K562 (cell line): ENCODE measurements around the gene PDK1. TPM values are rescaled to one million over a fixed set of nuclear protein-coding genes. Genes with fewer than 3 reads are reported as not detected.

Experiments
- JUNB ChIP-seq: fragments of 450-650 bp; formaldehyde crosslinking; conservative IDR thresholded peaks from 2 replicates; pipeline ENCODE4 v1.4.0; 2020; ENCODE audit warnings: mild to moderate bottlenecking
- KLF16 ChIP-seq: IDR thresholded peaks from 2 replicates; pipeline ENCODE4 v1.6.1; 2016; ENCODE audit warnings: antibody characterized with exemption
- MCM5 ChIP-seq: fragments of 450-650 bp; IDR thresholded peaks from 2 replicates; pipeline ENCODE4 v1.6.1; 2016; ENCODE audit warnings: low read depth
- MXI1 ChIP-seq: IDR thresholded peaks from 2 replicates; pipeline ENCODE4 v1.6.1; 2011; ENCODE audit warnings: low read depth, mild to moderate bottlenecking, improper control_type of control experiment, low read length
- PPARD ChIP-seq: fragments of 250-450 bp; sonication (Bioruptor Pico); IDR thresholded peaks from 2 replicates; pipeline ENCODE4 v1.8.0; 2022; ENCODE audit warnings: inconsistent platforms, mild to moderate bottlenecking, moderate library complexity
- RCOR1 ChIP-seq, 2 experiments: IDR thresholded peaks; 2 replicates each; pipeline ENCODE4 v1.6.1; 2012; ENCODE audit warnings: low read depth in 2 of 2, low read length in 2 of 2, borderline replicate concordance in 1 of 2, improper control_type of control experiment in 1 of 2
- RUNX1 ChIP-seq: sonication (generic); IDR thresholded peaks from 2 replicates; pipeline ENCODE4 v1.6.1; 2016; ENCODE audit warnings: antibody characterized with exemption, low read depth
- SIRT6 ChIP-seq: IDR thresholded peaks from one replicate; pipeline ENCODE4 v1.6.1; 2012; ENCODE audit warnings: low read depth, mild to moderate bottlenecking, control low read depth, inconsistent platforms, low read length, moderate library complexity
- SMARCE1 ChIP-seq: fragments of 450-650 bp; IDR thresholded peaks from 2 replicates; pipeline ENCODE4 v1.7.1; 2016; ENCODE audit warnings: mild to moderate bottlenecking
- STAG1 ChIP-seq: sonication (generic); formaldehyde crosslinking; IDR thresholded peaks from 2 replicates; pipeline ENCODE4 v1.5.0; 2020; ENCODE audit warnings: missing genetic modification reagents, borderline replicate concordance
- ZNF644 ChIP-seq: fragments of 200-800 bp; sonication (Bioruptor generic); IDR thresholded peaks from 2 replicates; pipeline ENCODE4 v1.6.1; 2016; ENCODE audit warnings: low read depth, missing genetic modification characterization, missing compliant biosample characterization
- ZNF76 ChIP-seq: fragments of 250-450 bp; sonication (Bioruptor Pico); IDR thresholded peaks from 2 replicates; pipeline ENCODE4 v1.4.0; 2020; ENCODE audit warnings: mild to moderate bottlenecking, moderate library complexity, borderline replicate concordance
- polyA plus RNA-seq, 8 experiments: library from polyadenylated mRNA; depleted of rRNA in 4 of 8; stranded (reverse) in 5 of 8; unstranded in 3 of 8; fragments of >200 nt; fragmentation: Nextera tagmentation in 2 of 8; fragmentation: Illumina TruSeq in 1 of 8; extraction: Ambion mirVana in 2 of 8; extraction: Trizol in 1 of 8; gene quantifications; 2 replicates each; pipeline versions ENCODE4 v1.2.1 to v1.2.3, GENCODE V29; 2011 to 2014; ENCODE audit warnings: inconsistent platforms in 1 of 8, missing spikeins in 1 of 8
- total RNA-seq, 7 experiments: library from RNA; depleted of rRNA in 6 of 7; stranded (reverse); fragments of >200 nt in 6 of 7; fragmentation: Illumina TruSeq in 2 of 7; extraction: Trizol in 2 of 7; gene quantifications; 2 replicates each; pipeline versions ENCODE4 v1.2.1 to v1.2.3, GENCODE V29; 2011 to 2021; ENCODE audit warnings: low replicate concordance in 1 of 7
- TF ChIP-seq, protein P1 (sequence below): fragments of 450-650 bp; formaldehyde crosslinking; IDR thresholded peaks from 2 replicates; pipeline ENCODE4 v1.4.0; 2020; ENCODE audit warnings: mild to moderate bottlenecking, moderate library complexity
- TF ChIP-seq, protein P2 (sequence below): IDR thresholded peaks from 2 replicates; pipeline ENCODE4 v1.6.1; 2011; ENCODE audit not compliant: insufficient read length; ENCODE audit errors: extremely low read depth
- TF ChIP-seq, protein P3 (sequence below): fragments of 250-450 bp; sonication (Bioruptor Pico); IDR thresholded peaks from 2 replicates; pipeline ENCODE4 v1.4.0; 2020; ENCODE audit warnings: mild to moderate bottlenecking, moderate library complexity

Gene PDK1
- total and polyA plus RNA-seq, 9 of the 15 experiments (the other 6 are each of a cell fraction or from before 2014, with no cell fraction given), result 3.5 to 176 (median 13.9) TPM

DNA sequence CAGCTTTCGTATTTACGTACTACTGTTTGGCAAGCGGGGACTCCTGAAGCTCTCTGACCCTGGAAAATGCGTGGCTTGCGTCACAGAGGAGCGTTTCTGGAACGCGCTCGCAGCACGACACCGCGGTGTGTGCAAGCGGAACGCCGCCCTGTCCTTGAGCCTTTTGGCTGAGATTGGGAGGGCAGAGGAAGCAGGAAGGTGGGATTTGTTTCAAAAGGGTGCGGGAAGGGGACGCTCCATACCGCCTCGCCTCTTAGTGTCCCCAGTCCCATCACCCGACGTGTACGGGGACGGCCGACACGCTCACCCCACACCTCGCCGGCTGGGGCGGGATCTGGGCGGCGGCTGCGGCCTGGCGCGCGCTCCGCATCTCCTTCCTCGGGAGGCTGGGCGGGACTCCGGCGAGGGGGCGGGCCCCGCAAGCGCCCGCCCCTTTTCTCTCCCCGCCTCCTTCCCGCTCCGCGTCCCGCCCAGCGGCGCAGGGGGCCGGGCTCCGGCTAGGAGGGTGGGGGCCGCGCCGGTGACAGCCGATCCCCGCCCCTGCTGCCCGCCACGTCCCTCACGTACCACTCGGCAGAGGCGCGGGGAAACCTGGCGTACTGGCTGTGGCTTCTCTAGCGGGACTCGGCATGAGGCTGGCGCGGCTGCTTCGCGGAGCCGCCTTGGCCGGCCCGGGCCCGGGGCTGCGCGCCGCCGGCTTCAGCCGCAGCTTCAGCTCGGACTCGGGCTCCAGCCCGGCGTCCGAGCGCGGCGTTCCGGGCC, at the start of gene PDK1 (continued):
- TF ChIP-seq, protein P1, sequence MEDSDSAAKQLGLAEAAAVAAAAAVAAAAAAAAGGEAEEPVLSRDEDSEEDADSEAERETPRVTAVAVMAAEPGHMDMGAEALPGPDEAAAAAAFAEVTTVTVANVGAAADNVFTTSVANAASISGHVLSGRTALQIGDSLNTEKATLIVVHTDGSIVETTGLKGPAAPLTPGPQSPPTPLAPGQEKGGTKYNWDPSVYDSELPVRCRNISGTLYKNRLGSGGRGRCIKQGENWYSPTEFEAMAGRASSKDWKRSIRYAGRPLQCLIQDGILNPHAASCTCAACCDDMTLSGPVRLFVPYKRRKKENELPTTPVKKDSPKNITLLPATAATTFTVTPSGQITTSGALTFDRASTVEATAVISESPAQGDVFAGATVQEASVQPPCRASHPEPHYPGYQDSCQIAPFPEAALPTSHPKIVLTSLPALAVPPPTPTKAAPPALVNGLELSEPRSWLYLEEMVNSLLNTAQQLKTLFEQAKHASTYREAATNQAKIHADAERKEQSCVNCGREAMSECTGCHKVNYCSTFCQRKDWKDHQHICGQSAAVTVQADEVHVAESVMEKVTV (CRISPR knock-in tag), result no peak
- peak; percentile 49; the same call in 1 of the 2 replicates for TF ChIP-seq KLF16
- TF ChIP-seq, protein P2, sequence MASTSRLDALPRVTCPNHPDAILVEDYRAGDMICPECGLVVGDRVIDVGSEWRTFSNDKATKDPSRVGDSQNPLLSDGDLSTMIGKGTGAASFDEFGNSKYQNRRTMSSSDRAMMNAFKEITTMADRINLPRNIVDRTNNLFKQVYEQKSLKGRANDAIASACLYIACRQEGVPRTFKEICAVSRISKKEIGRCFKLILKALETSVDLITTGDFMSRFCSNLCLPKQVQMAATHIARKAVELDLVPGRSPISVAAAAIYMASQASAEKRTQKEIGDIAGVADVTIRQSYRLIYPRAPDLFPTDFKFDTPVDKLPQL, result no peak
- 0 out of 2 replicates have a peak, but pooled peaks have one; percentile 45 for TF ChIP-seq ZNF644 (tag)
- no peak for TF ChIP-seq PPARD (CRISPR knock-in tag)
- TF ChIP-seq MCM5, result no peak
- 0 out of 2 replicates have a peak, but pooled peaks have one; percentile 48 for TF ChIP-seq ZNF76 (CRISPR knock-in tag)
- peak; percentile 46; the same call in 1 of the 2 replicates for TF ChIP-seq SMARCE1
- no peak for TF ChIP-seq SIRT6
- no peak for TF ChIP-seq RUNX1
- 0 out of 2 replicates have a peak, but pooled peaks have one; percentile 22 for TF ChIP-seq JUNB
- TF ChIP-seq STAG1 (CRISPR knock-in tag), result no peak
- TF ChIP-seq MXI1, result peak; percentile 31; the same call in 1 of the 2 replicates
- TF ChIP-seq RCOR1 (IDR thresholded peaks at IDR 0.05; ENCODE audit: borderline replicate concordance in 1 of 2, low read depth in 2 of 2, low read length in 2 of 2), result peak; percentile 0 to 20; a peak in 2 of 4 replicates
- TF ChIP-seq, protein P3, sequence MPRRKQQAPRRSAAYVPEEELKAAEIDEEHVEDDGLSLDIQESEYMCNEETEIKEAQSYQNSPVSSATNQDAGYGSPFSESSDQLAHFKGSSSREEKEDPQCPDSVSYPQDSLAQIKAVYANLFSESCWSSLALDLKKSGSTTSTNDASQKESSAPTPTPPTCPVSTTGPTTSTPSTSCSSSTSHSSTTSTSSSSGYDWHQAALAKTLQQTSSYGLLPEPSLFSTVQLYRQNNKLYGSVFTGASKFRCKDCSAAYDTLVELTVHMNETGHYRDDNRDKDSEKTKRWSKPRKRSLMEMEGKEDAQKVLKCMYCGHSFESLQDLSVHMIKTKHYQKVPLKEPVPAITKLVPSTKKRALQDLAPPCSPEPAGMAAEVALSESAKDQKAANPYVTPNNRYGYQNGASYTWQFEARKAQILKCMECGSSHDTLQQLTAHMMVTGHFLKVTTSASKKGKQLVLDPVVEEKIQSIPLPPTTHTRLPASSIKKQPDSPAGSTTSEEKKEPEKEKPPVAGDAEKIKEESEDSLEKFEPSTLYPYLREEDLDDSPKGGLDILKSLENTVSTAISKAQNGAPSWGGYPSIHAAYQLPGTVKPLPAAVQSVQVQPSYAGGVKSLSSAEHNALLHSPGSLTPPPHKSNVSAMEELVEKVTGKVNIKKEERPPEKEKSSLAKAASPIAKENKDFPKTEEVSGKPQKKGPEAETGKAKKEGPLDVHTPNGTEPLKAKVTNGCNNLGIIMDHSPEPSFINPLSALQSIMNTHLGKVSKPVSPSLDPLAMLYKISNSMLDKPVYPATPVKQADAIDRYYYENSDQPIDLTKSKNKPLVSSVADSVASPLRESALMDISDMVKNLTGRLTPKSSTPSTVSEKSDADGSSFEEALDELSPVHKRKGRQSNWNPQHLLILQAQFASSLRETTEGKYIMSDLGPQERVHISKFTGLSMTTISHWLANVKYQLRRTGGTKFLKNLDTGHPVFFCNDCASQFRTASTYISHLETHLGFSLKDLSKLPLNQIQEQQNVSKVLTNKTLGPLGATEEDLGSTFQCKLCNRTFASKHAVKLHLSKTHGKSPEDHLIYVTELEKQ, result 0 out of 2 replicates have a peak, but pooled peaks have one; percentile 22
